ENCODE measurements around the gene PCBP3.

The PCBP3 gene

GRCh38 chr21:45769294-45769693 lies 125.8 kb downstream of the PCBP3 start:
- Histone ChIP-seq H3K9ac (ENCODE audit: insufficient read length, low read depth) (no peak overlapping the region), H3K27me3 (ENCODE audit: insufficient read depth, insufficient read length) (no peaks in the 10 kb centered on the region), H3K9me3 (ENCODE audit: insufficient read depth, low read length) (no peaks in the 10 kb centered on the region), H3K4me1 (ENCODE audit: insufficient read depth, insufficient read length) (peaks cover 9% of the 10 kb centered on the region), H3K36me3 (ENCODE audit: insufficient read depth, insufficient read length, low read length) (no peaks in the 10 kb centered on the region), H3K4me3 (ENCODE audit: insufficient read length, low read depth) (no peak overlapping the region)
- no peak for DNase-seq (ENCODE audit: low read depth, low spot score)
- TF ChIP-seq SUZ12 (IDR thresholded peaks at IDR 0.05; ENCODE audit: extremely low read depth, insufficient read depth, insufficient read length) (no peak), ZNF274 (IDR thresholded peaks at IDR 0.05; ENCODE audit: low read depth, low read length) (no peak), YY1 (IDR thresholded peaks at IDR 0.05; ENCODE audit: insufficient read depth, insufficient read length) (no peak)

DNA sequence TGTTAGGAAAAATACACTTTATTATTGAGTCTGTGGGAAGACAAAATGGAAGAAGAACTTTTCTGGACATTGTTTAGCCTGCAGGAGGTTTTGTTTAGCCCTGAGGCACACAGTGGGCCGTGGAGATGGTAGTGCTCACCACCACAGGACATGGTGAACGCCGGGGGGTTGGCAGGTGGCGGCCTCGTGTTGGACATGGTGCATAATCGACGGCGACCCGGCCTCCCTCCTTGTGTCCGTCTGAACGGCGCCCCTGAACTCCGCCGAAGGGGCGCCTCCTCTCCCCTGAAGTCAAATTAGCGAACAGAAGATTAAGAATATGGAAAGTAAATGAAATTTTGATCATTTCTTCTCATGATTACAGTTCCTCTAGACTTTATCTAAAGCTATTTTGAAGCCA lies 126.4 kb downstream of the PCBP3 start:
- H3K9me3 ChIP-seq (ENCODE audit: insufficient read depth, low read length), result no peaks in the 10 kb centered on the region
- DNase-seq (ENCODE audit: low read depth, low spot score), result no peak
- H3K4me1 ChIP-seq (ENCODE audit: insufficient read depth, insufficient read length), result peaks cover 9% of the 10 kb centered on the region
- no peak overlapping the region for H3K9ac ChIP-seq (ENCODE audit: insufficient read length, low read depth)
- no peak overlapping the region for H3K4me3 ChIP-seq (ENCODE audit: insufficient read length, low read depth)
- TF ChIP-seq SUZ12 (IDR thresholded peaks at IDR 0.05; ENCODE audit: extremely low read depth, insufficient read depth, insufficient read length) (no peak), ZNF274 (IDR thresholded peaks at IDR 0.05; ENCODE audit: low read depth, low read length) (no peak), YY1 (IDR thresholded peaks at IDR 0.05; ENCODE audit: insufficient read depth, insufficient read length) (no peak)
- no peaks in the 10 kb centered on the region for H3K27me3 ChIP-seq (ENCODE audit: insufficient read depth, insufficient read length)
- H3K36me3 ChIP-seq (ENCODE audit: insufficient read depth, insufficient read length, low read length), result no peaks in the 10 kb centered on the region

DNA sequence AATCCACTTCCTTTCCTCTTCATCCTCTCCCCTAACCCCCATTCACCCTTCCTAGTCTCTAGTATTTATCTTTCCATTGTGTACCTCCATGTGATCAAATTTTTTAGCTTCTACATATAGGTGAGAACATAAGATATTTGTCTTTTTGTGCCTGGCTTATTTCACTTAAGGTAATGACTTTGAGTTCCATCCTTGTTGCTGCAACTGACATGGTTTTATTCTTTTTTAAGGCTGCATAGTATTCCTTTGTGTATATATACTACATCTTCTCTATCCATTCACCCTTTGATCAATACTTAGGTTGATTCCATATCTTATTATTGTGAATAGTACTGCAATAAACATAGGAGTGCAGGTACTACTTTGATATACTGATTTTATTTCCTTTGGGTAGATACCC lies 128.7 kb downstream of the PCBP3 start:
- Histone ChIP-seq H3K27me3 (ENCODE audit: insufficient read depth, insufficient read length) (no peaks in the 10 kb centered on the region), H3K4me1 (ENCODE audit: insufficient read depth, insufficient read length) (peaks cover 9% of the 10 kb centered on the region), H3K9me3 (ENCODE audit: insufficient read depth, low read length) (peaks cover 6% of the 10 kb centered on the region), H3K4me3 (ENCODE audit: insufficient read length, low read depth) (no peak overlapping the region), H3K9ac (ENCODE audit: insufficient read length, low read depth) (no peak overlapping the region), H3K36me3 (ENCODE audit: insufficient read depth, insufficient read length, low read length) (no peaks in the 10 kb centered on the region)
- TF ChIP-seq ZNF274 (IDR thresholded peaks at IDR 0.05; ENCODE audit: low read depth, low read length) (no peak), SUZ12 (IDR thresholded peaks at IDR 0.05; ENCODE audit: extremely low read depth, insufficient read depth, insufficient read length) (no peak), YY1 (IDR thresholded peaks at IDR 0.05; ENCODE audit: insufficient read depth, insufficient read length) (no peak)
- DNase-seq (ENCODE audit: low read depth, low spot score), result no peak

GRCh38 chr21:45774291-45774690 lies 130.8 kb downstream of the PCBP3 start:
- Histone ChIP-seq H3K4me3 (ENCODE audit: insufficient read length, low read depth) (no peak overlapping the region), H3K4me1 (ENCODE audit: insufficient read depth, insufficient read length) (no peaks in the 10 kb centered on the region), H3K36me3 (ENCODE audit: insufficient read depth, insufficient read length, low read length) (no peaks in the 10 kb centered on the region), H3K27me3 (ENCODE audit: insufficient read depth, insufficient read length) (no peaks in the 10 kb centered on the region), H3K9ac (ENCODE audit: insufficient read length, low read depth) (no peak overlapping the region), H3K9me3 (ENCODE audit: insufficient read depth, low read length) (peaks cover 18% of the 10 kb centered on the region)
- no peak for TF ChIP-seq YY1 (IDR thresholded peaks at IDR 0.05; ENCODE audit: insufficient read depth, insufficient read length)
- TF ChIP-seq SUZ12 (IDR thresholded peaks at IDR 0.05; ENCODE audit: extremely low read depth, insufficient read depth, insufficient read length), result no peak
- TF ChIP-seq ZNF274 (IDR thresholded peaks at IDR 0.05; ENCODE audit: low read depth, low read length), result no peak
- no peak for DNase-seq (ENCODE audit: low read depth, low spot score)

DNA sequence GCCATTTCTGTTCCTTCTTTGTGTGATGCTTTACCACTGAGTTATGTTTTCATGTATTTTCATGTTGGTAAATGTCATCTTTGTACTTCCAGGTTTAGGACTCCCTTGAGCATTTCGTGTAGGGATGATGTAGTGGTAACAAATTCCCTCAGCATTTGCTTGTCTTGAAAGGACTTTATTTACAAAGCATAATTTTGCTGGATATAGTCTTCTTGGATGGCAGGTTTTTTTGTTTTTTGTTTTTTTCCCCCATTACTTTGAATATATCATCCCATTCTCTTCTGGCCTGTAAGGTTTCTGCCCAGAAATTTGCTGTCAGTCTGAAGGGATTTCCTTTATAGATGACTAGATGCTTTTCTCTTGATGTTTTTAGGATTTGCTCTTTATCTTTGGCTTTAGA lies 133.4 kb downstream of the PCBP3 start:
- no peak for DNase-seq (ENCODE audit: low read depth, low spot score)
- Histone ChIP-seq H3K4me1 (ENCODE audit: insufficient read depth, insufficient read length) (no peaks in the 10 kb centered on the region), H3K9ac (ENCODE audit: insufficient read length, low read depth) (no peak overlapping the region), H3K9me3 (ENCODE audit: insufficient read depth, low read length) (peaks cover 18% of the 10 kb centered on the region), H3K4me3 (ENCODE audit: insufficient read length, low read depth) (no peak overlapping the region), H3K36me3 (ENCODE audit: insufficient read depth, insufficient read length, low read length) (no peaks in the 10 kb centered on the region), H3K27me3 (ENCODE audit: insufficient read depth, insufficient read length) (no peaks in the 10 kb centered on the region)
- TF ChIP-seq SUZ12 (IDR thresholded peaks at IDR 0.05; ENCODE audit: extremely low read depth, insufficient read depth, insufficient read length) (no peak), YY1 (IDR thresholded peaks at IDR 0.05; ENCODE audit: insufficient read depth, insufficient read length) (no peak), ZNF274 (IDR thresholded peaks at IDR 0.05; ENCODE audit: low read depth, low read length) (no peak)

DNA sequence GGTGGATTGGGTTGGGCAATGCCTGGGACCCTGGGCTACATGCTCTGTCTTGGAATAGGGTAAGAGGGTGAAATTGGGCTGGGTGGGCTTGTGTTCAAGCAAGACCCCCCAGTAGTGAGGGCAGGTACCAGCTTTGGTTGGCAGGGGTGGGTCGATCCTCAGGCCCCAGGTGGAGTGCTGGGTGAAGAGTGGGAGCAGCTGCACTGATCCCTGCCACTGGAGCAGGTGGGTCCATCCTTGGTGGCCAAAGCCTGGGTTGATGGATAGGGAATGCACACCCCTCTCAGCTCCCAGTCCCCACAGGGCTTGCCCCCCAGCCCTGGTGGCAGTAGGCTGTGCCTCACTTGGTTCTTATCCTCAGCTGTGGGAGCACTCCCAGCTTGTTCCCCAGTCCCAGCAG lies 135.2 kb downstream of the PCBP3 start:
- no peaks in the 10 kb centered on the region for H3K36me3 ChIP-seq (ENCODE audit: insufficient read depth, insufficient read length, low read length)
- no peak for DNase-seq (ENCODE audit: low read depth, low spot score)
- peaks cover 21% of the 10 kb centered on the region for H3K9me3 ChIP-seq (ENCODE audit: insufficient read depth, low read length)
- H3K4me1 ChIP-seq (ENCODE audit: insufficient read depth, insufficient read length), result no peaks in the 10 kb centered on the region
- no peaks in the 10 kb centered on the region for H3K27me3 ChIP-seq (ENCODE audit: insufficient read depth, insufficient read length)
- H3K4me3 ChIP-seq (ENCODE audit: insufficient read length, low read depth), result no peak overlapping the region
- TF ChIP-seq ZNF274 (IDR thresholded peaks at IDR 0.05; ENCODE audit: low read depth, low read length) (no peak), YY1 (IDR thresholded peaks at IDR 0.05; ENCODE audit: insufficient read depth, insufficient read length) (no peak), SUZ12 (IDR thresholded peaks at IDR 0.05; ENCODE audit: extremely low read depth, insufficient read depth, insufficient read length) (no peak)
- no peak overlapping the region for H3K9ac ChIP-seq (ENCODE audit: insufficient read length, low read depth)

GRCh38 chr21:45779226-45779625 lies 135.7 kb downstream of the PCBP3 start:
- DNase-seq (ENCODE audit: low read depth, low spot score), result no peak
- no peaks in the 10 kb centered on the region for H3K27me3 ChIP-seq (ENCODE audit: insufficient read depth, insufficient read length)
- H3K4me3 ChIP-seq (ENCODE audit: insufficient read length, low read depth), result no peak overlapping the region
- TF ChIP-seq SUZ12 (IDR thresholded peaks at IDR 0.05; ENCODE audit: extremely low read depth, insufficient read depth, insufficient read length) (no peak), YY1 (IDR thresholded peaks at IDR 0.05; ENCODE audit: insufficient read depth, insufficient read length) (no peak), ZNF274 (IDR thresholded peaks at IDR 0.05; ENCODE audit: low read depth, low read length) (no peak)
- H3K36me3 ChIP-seq (ENCODE audit: insufficient read depth, insufficient read length, low read length), result no peaks in the 10 kb centered on the region
- no peaks in the 10 kb centered on the region for H3K4me1 ChIP-seq (ENCODE audit: insufficient read depth, insufficient read length)
- no peak overlapping the region for H3K9ac ChIP-seq (ENCODE audit: insufficient read length, low read depth)
- H3K9me3 ChIP-seq (ENCODE audit: insufficient read depth, low read length), result peaks cover 26% of the 10 kb centered on the region
